Activated effector memory CD4-positive, alpha-beta T cell treated with Interleukin-2 at 50 U/mL for 16 hours (primary cell): ENCODE data around the gene GDPD5.

Experiments
- DNase-seq: peaks from one replicate; pipeline ENCODE4 v3.0.0-alpha.2; 2020

GDPD5 gene

GRCh38 chr11:75535071-75535470, 9.3 kb upstream of the GDPD5 start:
- DNase-seq: no peak

GRCh38 chr11:75534259-75535069, 8.7 kb upstream of the GDPD5 start:
- DNase-seq: no peak

DNA sequence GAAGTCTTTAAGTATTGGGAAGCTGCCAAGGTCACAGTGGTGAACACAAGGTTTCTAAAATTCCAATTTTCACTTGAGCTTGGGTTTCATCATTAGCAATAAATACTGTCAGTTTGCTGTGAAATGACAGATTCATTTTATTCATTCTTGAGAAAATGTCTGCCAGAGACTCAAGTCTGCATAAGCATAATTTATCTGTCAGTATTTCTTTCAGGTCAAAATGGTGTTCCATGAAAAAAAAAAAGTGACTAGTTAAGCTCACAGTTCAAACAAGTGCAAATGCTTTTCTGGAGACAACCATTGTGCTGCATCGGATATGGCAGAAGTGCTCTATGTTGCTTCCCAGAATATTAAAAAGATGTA, 8.1 kb upstream of the GDPD5 start:
- no peak for DNase-seq

- DNase-seq: peak; percentile 74
These were observed 6.7 kb upstream of the GDPD5 start for GRCh38 chr11:75532200-75533048.

- no peak for DNase-seq
These were observed 5.6 kb upstream of the GDPD5 start for GRCh38 chr11:75531325-75531724.

DNA sequence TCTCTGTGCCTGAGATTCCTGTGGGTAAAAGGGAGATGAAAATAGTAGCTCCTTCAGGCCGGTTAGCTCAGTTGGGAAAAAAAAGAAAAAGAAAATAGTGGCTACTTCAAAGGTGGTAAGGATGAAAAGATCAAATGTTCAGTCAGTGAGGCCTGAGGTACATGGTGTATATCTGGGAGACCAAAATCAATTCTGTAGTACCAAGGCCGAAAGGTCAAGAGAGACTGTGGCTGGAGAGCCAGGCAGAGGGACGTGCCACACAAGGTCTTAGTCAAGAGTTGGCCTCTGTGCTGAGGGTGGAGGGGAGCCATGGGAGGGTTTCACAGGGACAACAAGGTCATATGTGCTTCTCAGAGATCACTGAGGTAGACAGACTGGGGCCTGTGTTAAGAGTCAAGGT, 4.8 kb upstream of the GDPD5 start:
- DNase-seq: no peak

DNA sequence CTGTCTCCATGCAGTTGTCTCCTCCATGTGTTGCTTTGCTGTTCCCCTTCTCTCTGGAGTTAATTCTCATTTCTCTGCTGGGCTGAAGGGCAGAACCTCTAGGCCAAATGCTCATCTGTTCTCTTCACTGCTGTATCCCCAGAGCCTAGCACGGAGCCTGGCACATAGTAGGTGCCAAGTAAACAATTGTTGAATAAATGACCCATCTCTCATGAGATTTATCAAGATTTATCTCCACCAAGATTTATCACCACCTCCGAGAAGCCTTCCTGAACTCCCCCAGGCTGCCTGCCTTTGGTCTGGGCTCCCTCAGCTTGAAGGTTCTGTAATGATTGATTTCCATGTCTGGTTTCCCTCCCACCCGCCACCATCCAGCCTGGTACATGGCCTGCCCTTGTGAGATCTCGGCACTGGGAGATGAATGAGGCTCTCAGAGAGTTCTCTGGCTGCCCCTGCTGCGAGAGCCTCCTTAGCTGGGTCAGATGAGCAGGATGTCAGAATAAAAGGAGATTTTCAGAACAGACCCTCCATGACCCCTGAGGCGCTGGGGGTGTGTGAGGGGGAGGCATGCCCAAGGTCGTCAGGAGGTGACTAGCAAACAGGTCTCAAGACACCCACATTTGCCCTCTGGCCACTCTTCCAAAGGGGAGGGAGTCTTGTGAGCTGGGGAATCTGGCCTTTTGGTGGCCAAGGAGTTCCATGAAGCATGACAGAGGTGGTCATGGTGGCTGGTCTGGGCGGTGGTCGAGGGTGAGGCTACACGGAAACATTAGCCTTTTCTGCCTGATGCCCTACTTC, 2.4 kb upstream of the GDPD5 start:
- no peak for DNase-seq

GRCh38 chr11:75527130-75527529, 1.4 kb upstream of the GDPD5 start:
- no peak for DNase-seq

GRCh38 chr11:75526192-75526541, 426 bp upstream of the GDPD5 start:
- DNase-seq: no peak

DNA sequence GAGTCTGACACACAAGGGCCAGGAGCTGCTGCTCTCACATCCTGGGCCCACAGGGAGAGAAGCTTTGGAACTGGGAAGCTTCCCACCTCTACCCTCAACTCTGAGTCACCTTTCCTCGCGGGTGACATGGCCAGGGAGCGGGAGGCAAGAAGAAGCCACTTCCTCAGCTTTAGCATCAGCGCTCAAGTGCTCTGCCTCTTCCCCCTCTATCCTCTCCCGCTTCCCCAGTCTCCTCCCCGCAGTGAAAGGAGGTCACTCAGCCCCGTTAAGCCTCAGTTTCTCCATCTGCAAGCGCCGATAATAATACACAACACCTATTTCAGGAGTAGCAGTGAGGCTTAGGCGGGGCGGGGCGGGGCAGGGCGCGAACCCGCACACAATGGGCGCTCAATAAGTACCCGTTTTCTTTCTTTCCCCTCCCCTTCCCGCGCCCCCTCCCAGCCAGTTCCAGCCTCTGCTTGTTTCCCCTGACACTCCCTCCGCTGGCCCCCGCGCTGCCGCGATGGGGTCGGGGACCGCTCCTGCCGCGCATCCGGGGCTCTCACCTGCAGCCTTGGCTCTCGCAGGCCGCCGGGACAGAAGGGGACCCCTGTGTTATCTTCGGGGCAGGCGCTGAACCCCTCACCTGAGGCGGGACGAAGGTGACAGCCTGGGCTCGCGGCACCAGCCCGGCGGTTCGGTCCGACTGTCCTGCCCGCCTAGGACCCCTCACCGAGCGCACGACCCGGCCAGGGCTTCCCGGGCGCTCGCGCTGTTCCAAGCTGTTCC, 892 bp downstream of the GDPD5 start:
- peak; percentile 18 for DNase-seq

DNA sequence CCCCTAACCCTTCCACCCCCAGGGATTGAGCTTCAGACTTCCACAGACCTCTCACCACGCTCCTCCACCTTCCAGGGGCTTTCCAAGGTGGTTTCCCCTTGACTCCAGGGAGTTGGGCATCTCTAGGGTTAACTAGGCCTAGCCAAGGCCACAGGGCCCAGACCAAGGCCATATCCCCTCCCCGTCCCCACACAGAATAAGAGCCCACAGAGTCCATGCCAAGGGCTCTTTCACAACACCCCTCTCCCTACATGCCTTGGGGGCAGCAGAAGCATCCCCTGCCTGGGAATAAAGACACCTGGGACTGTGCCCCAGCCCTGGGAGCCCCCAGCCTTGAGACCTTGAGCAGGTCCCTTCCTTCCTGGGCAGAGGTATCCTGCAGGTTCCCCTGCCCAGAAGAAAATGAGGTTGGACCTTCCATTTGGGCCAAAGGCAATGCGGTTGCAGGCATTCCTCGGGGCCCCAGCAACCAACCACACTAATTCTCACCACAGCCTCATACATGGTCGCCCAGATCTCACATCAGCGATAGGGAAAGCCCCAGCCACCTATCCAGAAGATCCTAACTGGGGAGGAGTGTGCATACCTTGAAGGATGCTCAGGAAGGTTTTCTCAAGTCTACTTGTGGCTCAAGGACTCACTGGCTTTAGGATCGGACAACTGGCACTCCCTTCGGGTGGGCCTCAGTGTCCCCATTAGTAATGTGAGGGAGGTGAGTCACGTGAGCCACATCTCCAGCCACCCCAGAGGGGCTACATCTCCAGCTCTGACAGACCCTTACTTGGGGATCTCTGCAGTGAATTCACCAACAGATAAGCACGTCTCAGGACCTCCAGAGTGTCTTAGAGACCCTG, 1.7 kb downstream of the GDPD5 start:
- no peak for DNase-seq

DNA sequence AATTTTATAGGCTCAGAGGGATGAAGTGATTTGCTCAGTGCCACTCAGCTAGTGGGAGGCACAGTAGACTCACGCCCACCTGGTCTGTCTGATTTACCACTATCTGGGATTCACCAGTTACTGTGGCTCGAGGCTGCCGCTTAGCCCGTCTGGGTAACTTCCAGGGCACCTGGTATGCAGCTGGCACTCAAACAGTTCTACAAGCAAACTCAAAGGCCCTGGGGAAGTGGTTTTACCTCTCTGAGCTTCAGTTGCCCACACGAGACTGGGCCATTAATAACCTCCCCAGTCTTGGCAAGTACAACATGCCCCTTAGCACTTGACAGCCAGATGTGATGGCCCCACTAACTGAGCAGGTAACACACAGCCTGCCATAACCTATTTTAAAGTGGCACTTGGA, 2.6 kb downstream of the GDPD5 start:
- DNase-seq: no peak

- no peak for DNase-seq
These were observed 3.3 kb downstream of the GDPD5 start for GRCh38 chr11:75522286-75523044.

DNA sequence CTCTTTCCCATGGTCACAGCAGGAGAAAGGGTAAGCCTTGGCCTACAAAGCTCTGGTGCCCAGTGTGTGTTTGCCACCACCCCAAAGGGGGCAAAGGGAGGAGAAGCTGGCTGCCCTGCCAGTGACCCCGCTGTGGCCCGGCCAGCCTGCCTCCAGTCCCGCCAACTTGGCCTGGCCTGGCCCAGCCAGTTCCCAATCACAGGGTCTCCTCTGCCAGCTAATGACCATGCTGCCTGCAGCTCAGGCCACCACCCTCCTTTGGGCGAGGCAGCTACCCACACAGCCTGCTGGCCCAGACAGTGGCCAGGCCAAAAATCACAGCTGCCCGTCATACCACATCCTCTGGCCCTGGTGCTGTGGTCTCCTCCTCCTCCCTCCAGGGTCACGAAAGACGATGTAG, 5.1 kb downstream of the GDPD5 start:
- no peak for DNase-seq

DNA sequence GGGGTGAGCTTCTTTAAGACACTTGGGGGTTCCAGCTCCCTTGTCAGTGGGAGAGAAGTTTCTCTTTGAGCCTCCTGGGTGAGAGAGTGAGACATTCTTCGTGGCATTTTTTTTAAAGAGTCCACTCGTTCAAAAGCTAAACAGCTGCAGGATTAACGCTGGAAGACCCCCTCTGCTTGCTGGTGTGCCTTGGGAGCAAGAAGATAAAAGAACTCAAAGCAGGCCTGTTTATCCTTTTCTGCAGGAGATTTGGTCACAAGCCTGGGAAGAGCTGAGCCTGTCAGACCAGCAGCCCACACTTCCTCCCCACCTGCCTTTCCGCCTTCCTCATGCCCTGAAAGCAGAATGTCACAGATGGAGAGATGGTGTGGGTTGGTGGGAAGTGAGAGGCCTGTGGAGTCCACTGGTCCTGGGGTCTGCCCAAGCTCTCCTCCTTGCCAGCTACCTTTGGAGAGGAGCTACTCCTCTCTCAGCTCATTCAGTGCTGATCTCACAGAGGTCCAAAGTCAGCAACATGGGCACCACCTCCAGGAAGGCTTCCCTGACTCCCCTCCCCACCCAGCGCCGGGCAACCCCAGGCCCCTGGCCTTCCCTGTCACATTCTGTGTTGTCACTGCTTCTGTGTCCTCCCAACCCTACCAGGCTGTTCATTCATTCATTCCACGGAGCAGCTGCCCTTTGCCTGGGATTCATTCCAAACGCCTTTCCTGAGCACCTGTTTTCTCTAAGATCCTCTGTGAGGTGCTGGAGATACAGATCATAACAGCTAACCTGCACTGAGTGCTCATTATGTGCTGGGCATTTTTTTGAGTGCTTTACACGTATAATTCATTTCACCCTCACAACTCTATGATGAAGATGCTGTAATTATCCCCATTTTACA, 6.7 kb downstream of the GDPD5 start:
- DNase-seq: no peak

- DNase-seq: no peak
These were observed 7.6 kb downstream of the GDPD5 start for GRCh38 chr11:75518204-75518549.

DNA sequence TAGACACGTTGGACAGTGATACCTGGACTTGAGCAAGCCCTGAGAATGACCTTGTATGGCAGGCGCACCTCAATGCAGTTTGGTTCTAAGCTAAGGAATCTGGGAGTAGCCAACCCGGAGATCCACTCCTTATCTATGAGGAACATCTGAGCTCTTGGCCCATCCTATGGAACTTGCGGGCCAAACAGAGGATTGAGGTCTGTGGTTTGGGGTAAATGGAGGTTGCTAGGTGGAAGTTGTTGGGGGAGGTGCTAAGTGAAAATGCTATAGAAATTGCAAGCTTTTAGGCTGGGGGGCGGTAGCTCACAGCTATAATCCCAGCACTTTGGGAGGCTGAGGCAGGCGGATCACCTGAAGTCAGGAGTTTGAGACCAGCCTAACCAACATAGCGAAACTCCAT, 8.9 kb downstream of the GDPD5 start:
- DNase-seq: no peak

DNA sequence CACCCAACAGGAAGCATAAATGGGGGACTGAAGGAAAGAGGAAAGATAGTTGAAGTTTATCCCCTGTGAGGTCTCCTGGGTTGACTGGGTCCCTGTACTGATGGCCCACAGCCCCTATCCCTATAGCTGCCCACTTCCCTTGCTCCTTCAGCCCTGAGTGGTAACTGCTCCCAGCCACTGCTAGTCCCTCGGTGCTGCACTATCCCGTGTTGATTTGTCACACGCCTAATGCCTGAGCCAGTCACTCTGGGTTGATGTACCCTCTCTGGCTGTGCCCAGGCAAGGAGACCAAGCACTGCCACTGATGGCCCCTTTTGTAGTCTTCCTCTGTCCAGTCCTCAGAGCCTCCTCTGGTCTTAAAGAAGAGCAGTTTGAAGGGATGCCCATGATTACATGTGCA, 9.6 kb downstream of the GDPD5 start:
- no peak for DNase-seq

DNA sequence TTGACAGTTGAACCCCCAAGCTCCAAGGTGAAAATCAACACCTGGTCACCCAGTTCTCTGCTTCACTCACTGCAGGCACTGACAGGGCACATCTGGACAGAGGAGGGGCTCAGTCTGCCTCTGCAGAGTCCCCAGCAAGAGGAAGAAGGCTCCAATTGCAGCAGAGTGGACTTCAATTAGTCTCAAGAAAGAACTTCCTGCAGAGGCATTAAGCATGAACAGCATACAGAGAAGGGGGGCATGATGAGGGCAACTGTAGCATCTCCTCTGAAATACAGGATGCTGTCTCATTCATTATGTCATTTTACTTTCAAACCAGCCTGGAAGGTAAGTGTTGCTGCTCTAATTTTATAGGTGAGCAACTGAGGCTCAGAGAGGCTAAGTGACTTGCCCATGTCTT, 11.1 kb downstream of the GDPD5 start:
- DNase-seq: no peak

DNA sequence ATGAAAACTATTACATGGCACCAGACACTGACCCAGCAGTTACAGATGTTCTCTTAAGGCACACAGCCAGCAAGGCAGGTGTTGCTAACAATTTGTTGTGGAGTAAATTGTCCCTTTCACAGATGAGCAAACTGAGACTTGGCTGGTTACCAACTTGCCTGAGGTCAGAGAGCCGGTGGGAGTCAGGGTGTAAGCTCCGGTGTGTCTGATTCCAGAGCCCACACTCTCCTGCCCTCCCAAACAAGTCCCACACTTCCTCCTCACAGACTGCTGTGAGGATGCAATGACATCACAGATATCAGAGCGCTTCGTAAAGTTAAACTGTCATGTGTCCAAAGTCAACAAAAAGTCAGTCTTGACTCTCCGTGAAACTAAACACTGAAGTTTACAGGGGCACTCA, 12.5 kb downstream of the GDPD5 start:
- no peak for DNase-seq
